Measurements from ENCODE around the gene FIGN.

DNA sequence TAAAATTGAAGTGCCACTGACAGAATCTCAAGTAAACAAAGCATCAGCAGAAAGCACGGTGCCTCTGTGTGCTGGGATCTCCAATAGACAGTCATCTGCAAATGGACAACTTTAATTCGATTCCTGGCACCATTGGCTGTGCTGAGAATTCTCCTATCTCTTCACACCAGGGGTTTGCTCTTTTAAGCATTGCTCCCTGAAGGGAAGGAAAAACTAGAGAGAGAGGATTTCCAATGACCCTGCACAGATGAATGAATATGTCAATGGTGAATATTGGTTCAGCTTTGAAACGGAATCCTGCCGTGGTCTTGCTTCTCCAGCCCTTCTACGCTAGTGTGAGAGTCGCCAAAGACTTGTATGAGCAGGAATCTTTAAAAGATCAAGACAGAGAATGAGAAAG is 97.9 kb downstream of the FIGN start:
- TF ChIP-seq, protein P1, sequence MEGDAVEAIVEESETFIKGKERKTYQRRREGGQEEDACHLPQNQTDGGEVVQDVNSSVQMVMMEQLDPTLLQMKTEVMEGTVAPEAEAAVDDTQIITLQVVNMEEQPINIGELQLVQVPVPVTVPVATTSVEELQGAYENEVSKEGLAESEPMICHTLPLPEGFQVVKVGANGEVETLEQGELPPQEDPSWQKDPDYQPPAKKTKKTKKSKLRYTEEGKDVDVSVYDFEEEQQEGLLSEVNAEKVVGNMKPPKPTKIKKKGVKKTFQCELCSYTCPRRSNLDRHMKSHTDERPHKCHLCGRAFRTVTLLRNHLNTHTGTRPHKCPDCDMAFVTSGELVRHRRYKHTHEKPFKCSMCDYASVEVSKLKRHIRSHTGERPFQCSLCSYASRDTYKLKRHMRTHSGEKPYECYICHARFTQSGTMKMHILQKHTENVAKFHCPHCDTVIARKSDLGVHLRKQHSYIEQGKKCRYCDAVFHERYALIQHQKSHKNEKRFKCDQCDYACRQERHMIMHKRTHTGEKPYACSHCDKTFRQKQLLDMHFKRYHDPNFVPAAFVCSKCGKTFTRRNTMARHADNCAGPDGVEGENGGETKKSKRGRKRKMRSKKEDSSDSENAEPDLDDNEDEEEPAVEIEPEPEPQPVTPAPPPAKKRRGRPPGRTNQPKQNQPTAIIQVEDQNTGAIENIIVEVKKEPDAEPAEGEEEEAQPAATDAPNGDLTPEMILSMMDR (IDR thresholded peaks at IDR 0.05 in 4 of 5, conservative IDR thresholded peaks at IDR 0.05 in 1 of 5): no peak
- no peak for TF ChIP-seq POLR2A (IDR thresholded peaks at IDR 0.05)

Measured in gastrocnemius medialis (tissue), 4 donors.